T follicular helper cell (primary cell): ENCODE measurements around the gene ALOX15.
"Not testable (repeated sequence)": the region's sequence is repeated elsewhere in the genome, so short reads cannot be mapped to it uniquely, and the experiment has no call there.

ENCODE experiments used
- DNase-seq: peaks from one replicate; pipeline ENCODE4 v3.0.0-alpha.2; 2020; ENCODE audit warnings: low read depth

The ALOX15 gene

GRCh38 chr17:4592240-4593005 is 49.1 kb downstream of the ALOX15 start:
- no peak for DNase-seq

GRCh38 chr17:4591529-4591928 is 49.9 kb downstream of the ALOX15 start:
- no peak for DNase-seq

- no peak for DNase-seq
Observed at GRCh38 chr17:4590981-4591453, 50.5 kb downstream of the ALOX15 start.

GRCh38 chr17:4590042-4590441 is 51.4 kb downstream of the ALOX15 start:
- not testable (repeated sequence) for DNase-seq

- DNase-seq = no peak
Observed at GRCh38 chr17:4588898-4589625, 52.4 kb downstream of the ALOX15 start.

GRCh38 chr17:4588391-4588790 is 53.1 kb downstream of the ALOX15 start:
- no peak for DNase-seq

- no peak for DNase-seq
Observed at GRCh38 chr17:4587803-4588202, 53.7 kb downstream of the ALOX15 start.

- no peak for DNase-seq
Observed at GRCh38 chr17:4587195-4587594, 54.3 kb downstream of the ALOX15 start.

- DNase-seq = no peak
Observed at GRCh38 chr17:4586043-4586442, 55.4 kb downstream of the ALOX15 start.

- DNase-seq = no peak
Observed at GRCh38 chr17:4585638-4585994, 55.9 kb downstream of the ALOX15 start.

GRCh38 chr17:4584917-4585637 is 56.4 kb downstream of the ALOX15 start:
- no peak for DNase-seq

GRCh38 chr17:4584101-4584916 is 57.2 kb downstream of the ALOX15 start, which contains the start of gene SMTNL2:
Gene SMTNL2, plus strand, starts transcription at chr17:4584529. Its CDS starts 77 bp downstream, at chr17:4584606.
- DNase-seq = no peak

- DNase-seq = no peak
Observed at GRCh38 chr17:4583782-4584100, 57.7 kb downstream of the ALOX15 start.

- DNase-seq = no peak
Observed at GRCh38 chr17:4583206-4583605, 58.3 kb downstream of the ALOX15 start.

GRCh38 chr17:4582691-4583090 is 58.8 kb downstream of the ALOX15 start:
- DNase-seq = no peak

GRCh38 chr17:4582101-4582501 is 59.4 kb downstream of the ALOX15 start:
- DNase-seq = no peak
